ENCODE measurements around the gene CSE1L.

DNA sequence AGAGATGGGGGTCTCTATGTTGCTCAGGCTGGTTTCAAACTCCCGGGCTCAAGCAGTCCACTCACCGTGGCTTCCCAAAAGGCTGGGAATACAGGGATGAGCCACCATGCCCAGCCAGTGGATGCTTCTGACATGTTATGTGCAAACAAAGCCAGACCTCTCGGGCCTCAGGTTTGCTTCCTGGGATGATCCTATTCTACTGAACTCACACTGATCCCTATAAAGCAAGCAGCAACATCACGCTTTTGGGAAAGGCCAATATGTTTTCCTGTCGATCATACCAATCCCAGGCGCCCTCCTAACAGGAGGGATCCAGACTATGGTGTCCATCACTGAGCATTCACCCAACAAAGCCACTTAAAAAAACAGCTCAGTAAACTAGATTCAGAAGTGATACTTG lies 60.2 kb downstream of the CSE1L start:
- TF ChIP-seq EZH2 (IDR thresholded peaks at IDR 0.05; ENCODE audit: insufficient read depth, low read length) = no peak
- TF ChIP-seq, protein P1, sequence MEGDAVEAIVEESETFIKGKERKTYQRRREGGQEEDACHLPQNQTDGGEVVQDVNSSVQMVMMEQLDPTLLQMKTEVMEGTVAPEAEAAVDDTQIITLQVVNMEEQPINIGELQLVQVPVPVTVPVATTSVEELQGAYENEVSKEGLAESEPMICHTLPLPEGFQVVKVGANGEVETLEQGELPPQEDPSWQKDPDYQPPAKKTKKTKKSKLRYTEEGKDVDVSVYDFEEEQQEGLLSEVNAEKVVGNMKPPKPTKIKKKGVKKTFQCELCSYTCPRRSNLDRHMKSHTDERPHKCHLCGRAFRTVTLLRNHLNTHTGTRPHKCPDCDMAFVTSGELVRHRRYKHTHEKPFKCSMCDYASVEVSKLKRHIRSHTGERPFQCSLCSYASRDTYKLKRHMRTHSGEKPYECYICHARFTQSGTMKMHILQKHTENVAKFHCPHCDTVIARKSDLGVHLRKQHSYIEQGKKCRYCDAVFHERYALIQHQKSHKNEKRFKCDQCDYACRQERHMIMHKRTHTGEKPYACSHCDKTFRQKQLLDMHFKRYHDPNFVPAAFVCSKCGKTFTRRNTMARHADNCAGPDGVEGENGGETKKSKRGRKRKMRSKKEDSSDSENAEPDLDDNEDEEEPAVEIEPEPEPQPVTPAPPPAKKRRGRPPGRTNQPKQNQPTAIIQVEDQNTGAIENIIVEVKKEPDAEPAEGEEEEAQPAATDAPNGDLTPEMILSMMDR (IDR thresholded peaks at IDR 0.05; ENCODE audit: insufficient read depth, low read depth, low read length) = no peak

All from astrocyte (in vitro differentiated cells and primary cell).